Astrocyte (in vitro differentiated cells and primary cell): ENCODE data around the gene LIX1L. TPM values are rescaled to one million over a fixed set of nuclear protein-coding genes. Genes with fewer than 3 reads are reported as not detected.

Experiments
- DNase-seq: peaks from one replicate; pipeline ENCODE4 v3.0.0-alpha.2; 2010; ENCODE audit warnings: low read depth
- FAIRE-seq: peaks from 2 replicates; lab custom pipeline; 2011; peaks lifted over from hg19 to GRCh38; lab: Jason Lieb, UNC
- H2AFZ ChIP-seq: 2 replicates; pipeline ENCODE4 v1.6.0; 2012; ENCODE audit warnings: low read depth, low read length, inconsistent platforms
- H3K27ac ChIP-seq: 2 replicates; pipeline ENCODE4 v1.5.1; 2011; ENCODE audit warnings: low read depth, low read length, inconsistent platforms
- H3K27me3 ChIP-seq: 2 replicates; pipeline ENCODE4 v1.6.0; 2011; ENCODE audit warnings: low read length, inconsistent platforms; ENCODE audit not compliant: insufficient read depth
- H3K36me3 ChIP-seq: 2 replicates; pipeline ENCODE4 v1.5.1; 2011; ENCODE audit warnings: low read length, inconsistent platforms; ENCODE audit not compliant: insufficient read depth
- H3K4me1 ChIP-seq: 2 replicates; pipeline ENCODE4 v1.5.1; 2011; ENCODE audit warnings: low read length, inconsistent platforms; ENCODE audit not compliant: insufficient read depth
- H3K4me2 ChIP-seq: 2 replicates; pipeline ENCODE4 v1.6.0; 2012; ENCODE audit warnings: low read length, inconsistent platforms
- H3K4me3 ChIP-seq: 2 replicates; pipeline ENCODE4 v1.5.1; 2011; ENCODE audit warnings: low read depth, mild to moderate bottlenecking, low read length, inconsistent platforms; ENCODE audit not compliant: insufficient read depth
- H3K79me2 ChIP-seq: 2 replicates; pipeline ENCODE4 v1.6.0; 2012; ENCODE audit warnings: mild to moderate bottlenecking, low read length, inconsistent platforms; ENCODE audit not compliant: insufficient read depth
- H3K9ac ChIP-seq: 2 replicates; pipeline ENCODE4 v1.6.0; 2012; ENCODE audit warnings: mild to moderate bottlenecking, low read length, inconsistent platforms
- H3K9me3 ChIP-seq: 2 replicates; pipeline ENCODE4 v1.5.1; 2012; ENCODE audit warnings: low read depth, mild to moderate bottlenecking, low read length, inconsistent platforms; ENCODE audit not compliant: insufficient read depth
- H4K20me1 ChIP-seq: 2 replicates; pipeline ENCODE4 v1.6.0; 2012; ENCODE audit warnings: low read length, inconsistent platforms; ENCODE audit not compliant: insufficient read depth
- H3K27ac Mint-ChIP-seq: one replicate; pipeline ENCODE4 v1.8.0; 2021; ENCODE audit warnings: mild to moderate bottlenecking, mixed read lengths; ENCODE audit not compliant: unreplicated experiment
- H3K27me3 Mint-ChIP-seq: one replicate; pipeline ENCODE4 v1.8.0; 2021; ENCODE audit warnings: low read depth, mixed read lengths; ENCODE audit not compliant: unreplicated experiment
- H3K36me3 Mint-ChIP-seq: one replicate; pipeline ENCODE4 v1.8.0; 2021; ENCODE audit warnings: low read depth, mixed read lengths; ENCODE audit not compliant: unreplicated experiment
- H3K4me1 Mint-ChIP-seq: one replicate; pipeline ENCODE4 v1.8.0; 2021; ENCODE audit warnings: low read depth, mixed read lengths; ENCODE audit not compliant: unreplicated experiment
- H3K4me3 Mint-ChIP-seq: one replicate; pipeline ENCODE4 v1.8.0; 2021; ENCODE audit warnings: mild to moderate bottlenecking, moderate library complexity, mixed read lengths; ENCODE audit not compliant: unreplicated experiment
- H3K9me3 Mint-ChIP-seq: one replicate; pipeline ENCODE4 v1.8.0; 2021; ENCODE audit warnings: mild to moderate bottlenecking, mixed read lengths; ENCODE audit not compliant: unreplicated experiment
- CTCF ChIP-seq: IDR thresholded peaks from 2 replicates; pipeline ENCODE4 v1.5.1; 2011; ENCODE audit warnings: low read depth, mild to moderate bottlenecking, inconsistent platforms, low read length, moderate library complexity; ENCODE audit not compliant: insufficient read depth
- EZH2 ChIP-seq: IDR thresholded peaks from 2 replicates; pipeline ENCODE4 v1.6.1; 2012; ENCODE audit warnings: mild to moderate bottlenecking, low read length, inconsistent platforms; ENCODE audit not compliant: insufficient read depth
- total RNA-seq: library from RNA; stranded (reverse); gene quantifications from 2 replicates; pipeline ENCODE4 v1.2.1, GENCODE V29; 2021

Gene LIX1L
- total RNA-seq, 1 donor from 2014 or later: 37.2 TPM

- FAIRE-seq: no peak
Observed at GRCh38 chr1:145972580-145972979, 14.8 kb upstream of the LIX1L start.

DNA sequence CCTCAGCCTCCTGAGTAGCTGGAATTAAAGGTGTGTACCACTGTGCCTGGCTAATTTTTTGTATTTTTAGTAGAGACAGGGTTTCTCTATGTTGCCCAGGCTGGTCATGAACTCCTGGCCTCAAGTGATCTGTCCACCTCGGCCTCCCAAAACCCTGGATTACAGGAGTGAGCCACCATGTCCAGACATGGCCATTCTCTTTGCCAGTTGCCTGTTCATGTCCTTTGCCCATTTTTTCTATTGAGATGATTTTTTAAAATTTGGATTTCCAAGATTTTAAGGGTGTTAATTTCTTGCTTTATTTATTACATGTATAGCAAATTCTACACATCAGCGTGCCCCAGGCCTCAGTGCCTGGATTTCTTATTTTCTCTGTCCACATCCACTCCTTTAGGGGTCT is 9.5 kb upstream of the LIX1L start:
- Histone ChIP-seq H3K27ac (no peak overlapping the region), H2AFZ (no peak overlapping the region), H3K4me2 (no peak overlapping the region), H3K27me3 (no peaks in the 10 kb centered on the region), H3K9me3 (peaks cover 5% of the 10 kb centered on the region), H3K4me3 (no peak overlapping the region), H3K36me3 (no peaks in the 10 kb centered on the region), H3K79me2 (peaks cover 5% of the 10 kb centered on the region), H3K9ac (no peak overlapping the region), H4K20me1 (no peaks in the 10 kb centered on the region), H3K4me1 (peaks cover 19% of the 10 kb centered on the region)
- H3K27me3 Mint-ChIP-seq: no peaks in the 10 kb centered on the region
- no peaks in the 10 kb centered on the region for H3K9me3 Mint-ChIP-seq
- peaks cover 18% of the 10 kb centered on the region for H3K4me1 Mint-ChIP-seq
- no peak overlapping the region for H3K4me3 Mint-ChIP-seq
- TF ChIP-seq EZH2: no peak
- TF ChIP-seq CTCF: no peak
- FAIRE-seq (no peak), DNase-seq (no peak)
- no peak overlapping the region for H3K27ac Mint-ChIP-seq
- H3K36me3 Mint-ChIP-seq: no peaks in the 10 kb centered on the region

More at GRCh38 chr1:145972580-145972979, 14.8 kb upstream of the LIX1L start:
- Histone ChIP-seq H3K79me2 (no peaks in the 10 kb centered on the region), H2AFZ (no peak overlapping the region), H3K4me1 (peaks cover under 1% of the 10 kb centered on the region), H3K9me3 (peaks cover under 1% of the 10 kb centered on the region), H4K20me1 (no peaks in the 10 kb centered on the region), H3K36me3 (no peaks in the 10 kb centered on the region), H3K4me2 (no peak overlapping the region), H3K9ac (no peak overlapping the region), H3K4me3 (no peak overlapping the region), H3K27ac (no peak overlapping the region), H3K27me3 (no peaks in the 10 kb centered on the region)
- no peak for DNase-seq
- H3K4me3 Mint-ChIP-seq: no peak overlapping the region
- H3K4me1 Mint-ChIP-seq: no peaks in the 10 kb centered on the region
- H3K27ac Mint-ChIP-seq: no peak overlapping the region
- H3K27me3 Mint-ChIP-seq: no peaks in the 10 kb centered on the region
- no peaks in the 10 kb centered on the region for H3K9me3 Mint-ChIP-seq
- TF ChIP-seq EZH2 (no peak), CTCF (no peak)
- H3K36me3 Mint-ChIP-seq: peaks cover 3% of the 10 kb centered on the region

GRCh38 chr1:145965119-145965744 is 7.4 kb upstream of the LIX1L start:
- TF ChIP-seq CTCF (no peak), EZH2 (no peak)
- Histone ChIP-seq H3K79me2 (peaks cover 5% of the 10 kb centered on the region), H3K9ac (peak overlapping the region; percentile 84), H4K20me1 (no peaks in the 10 kb centered on the region), H2AFZ (peak overlapping the region; percentile 93), H3K27ac (no peak overlapping the region), H3K27me3 (no peaks in the 10 kb centered on the region), H3K36me3 (no peaks in the 10 kb centered on the region), H3K4me1 (peaks cover 35% of the 10 kb centered on the region), H3K9me3 (peaks cover 5% of the 10 kb centered on the region), H3K4me2 (peak overlapping the region; percentile 93), H3K4me3 (peak overlapping the region; percentile 87)
- no peaks in the 10 kb centered on the region for H3K9me3 Mint-ChIP-seq
- H3K27me3 Mint-ChIP-seq: no peaks in the 10 kb centered on the region
- no peaks in the 10 kb centered on the region for H3K36me3 Mint-ChIP-seq
- H3K4me3 Mint-ChIP-seq: peak overlapping the region; percentile 89
- H3K4me1 Mint-ChIP-seq: peaks cover 26% of the 10 kb centered on the region
- no peak overlapping the region for H3K27ac Mint-ChIP-seq
- DNase-seq: no peak
- FAIRE-seq: no peak
